ENCODE data around the gene CTSK. TPM values are rescaled to one million over a fixed set of nuclear protein-coding genes. Genes with fewer than 3 reads are reported as not detected.
"Not testable (repeated sequence)": the region's sequence is repeated elsewhere in the genome, so short reads cannot be mapped to it uniquely, and the experiment has no call there.

CTSK gene
- total RNA-seq (2014; rRNA removed) (2.0 and 5.6 TPM in 2 replicates), Bru-seq, nascent RNA (percentile 69 among the genes with signal in this experiment), BruChase-seq, experiment 1, labeled RNA remaining after a 6-hour chase (percentile 78 among the genes with signal in this experiment), BruChase-seq, experiment 2, labeled RNA remaining after a 2-hour chase (percentile 80 among the genes with signal in this experiment)
- long read RNA-seq, partial matches to known transcripts = 3 of 5 reads
- long read RNA-seq, other reads (novel, unspliced or antisense) = 1 of 5 reads

GRCh38 chr1:150808121-150808520 is at the start of gene CTSK:
Gene CTSK (minus strand): TSS chr1:150808260. CDS start chr1:150806805, 1,455 bp downstream.
- Histone ChIP-seq H3K9ac (ENCODE audit: low read length) (no peak within 1 kb of the TSS), H3K9me3 (ENCODE audit: low read length) (no peaks in the 10 kb centered on the region), H3K9me2 (replicated peaks; ENCODE audit: low read length) (no peaks in the 10 kb centered on the region), H3K27me3 (ENCODE audit: low read length) (no peaks in the 10 kb centered on the region), H3F3A (ENCODE audit: low read length, unreplicated experiment) (no peaks in the 10 kb centered on the region), H2AFZ (ENCODE audit: low read length) (no peak within 1 kb of the TSS), H3K27ac (ENCODE audit: low read length) (no peak within 1 kb of the TSS), H4K20me1 (ENCODE audit: low read length) (no peaks in the 10 kb centered on the region), H3K4me1 (ENCODE audit: insufficient read depth, low read length) (no peaks in the 10 kb centered on the region), H3K4me3 (ENCODE audit: low read length) (no peak within 1 kb of the TSS), H3K4me2 (ENCODE audit: low read length) (no peak within 1 kb of the TSS), H3K36me3 (ENCODE audit: low read depth, low read length) (peaks cover 19% of the 10 kb centered on the region; the same call in 1 of the 2 replicates), H3K79me2 (ENCODE audit: low read length) (no peaks in the 10 kb centered on the region)
- no TSS peak for BruUV-seq (replicated peaks)
- ATAC-seq (no peak), DNase-seq (no peak)
- intact Hi-C loops (cut with micrococcal nuclease) = no loop called here
- CTCF ChIA-PET = interaction anchor here (0.6 kb wide), 1 partner anchor 115 kb away, joined by 4 read pairs; no protein-coding TSS in a partner anchor
- POLR2A ChIA-PET (ENCODE audit: unreplicated experiment) = interaction anchor here (0.6 kb wide), 1 partner anchor 108 kb away, joined by 6 read pairs; no protein-coding TSS in a partner anchor
- no peak for TF ChIP-seq EZH2 (IDR thresholded peaks at IDR 0.05; ENCODE audit: low read length, unreplicated experiment)
- TF ChIP-seq EZH2phosphoT487 (IDR thresholded peaks at IDR 0.05; ENCODE audit: borderline replicate concordance, low read length) = no peak
- TF ChIP-seq CTCF (conservative IDR thresholded peaks at IDR 0.05; ENCODE audit: low read depth, low read length) = no peak

GRCh38 chr1:150852734-150853133 is 44.7 kb upstream of the CTSK start:
- H3K9me3 ChIP-seq (ENCODE audit: low read length); intact Hi-C loops (cut with micrococcal nuclease); CTCF ChIA-PET; H3K4me3 ChIP-seq (ENCODE audit: low read length); H4K20me1 ChIP-seq (ENCODE audit: low read length); H3K9me2 ChIP-seq (replicated peaks; ENCODE audit: low read length); H3K4me1 ChIP-seq (ENCODE audit: insufficient read depth, low read length); ATAC-seq; H3K27ac ChIP-seq (ENCODE audit: low read length); H2AFZ ChIP-seq (ENCODE audit: low read length); H3F3A ChIP-seq (ENCODE audit: low read length, unreplicated experiment); POLR2A ChIA-PET (ENCODE audit: unreplicated experiment); BruUV-seq (replicated peaks); H3K79me2 ChIP-seq (ENCODE audit: low read length); H3K9ac ChIP-seq (ENCODE audit: low read length); DNase-seq; H3K4me2 ChIP-seq (ENCODE audit: low read length); H3K27me3 ChIP-seq (ENCODE audit: low read length): not testable (repeated sequence)
- peaks cover 27% of the 10 kb centered on the region for H3K36me3 ChIP-seq (ENCODE audit: low read depth, low read length)

- H3K27me3 ChIP-seq (ENCODE audit: low read length); DNase-seq; H3K9me2 ChIP-seq (replicated peaks; ENCODE audit: low read length); BruUV-seq (replicated peaks); intact Hi-C loops (cut with micrococcal nuclease); CTCF ChIA-PET; POLR2A ChIA-PET (ENCODE audit: unreplicated experiment); H3K4me1 ChIP-seq (ENCODE audit: insufficient read depth, low read length); H3K9me3 ChIP-seq (ENCODE audit: low read length); H3K79me2 ChIP-seq (ENCODE audit: low read length); H3K9ac ChIP-seq (ENCODE audit: low read length); ATAC-seq; H3K4me2 ChIP-seq (ENCODE audit: low read length); H3F3A ChIP-seq (ENCODE audit: low read length, unreplicated experiment); H4K20me1 ChIP-seq (ENCODE audit: low read length); H2AFZ ChIP-seq (ENCODE audit: low read length); H3K27ac ChIP-seq (ENCODE audit: low read length); H3K4me3 ChIP-seq (ENCODE audit: low read length): not testable (repeated sequence)
- peaks cover 23% of the 10 kb centered on the region for H3K36me3 ChIP-seq (ENCODE audit: low read depth, low read length)
Observed at GRCh38 chr1:150850801-150851362, 42.8 kb upstream of the CTSK start.
